Measurements from ENCODE around the gene SAG. TPM values are rescaled to one million over a fixed set of nuclear protein-coding genes. Genes with fewer than 3 reads are reported as not detected.

The SAG gene
- total and polyA plus RNA-seq, 2 donors (not counting 3 experiments of a cell fraction or from before 2014, with no cell fraction given) = not detected

DNA sequence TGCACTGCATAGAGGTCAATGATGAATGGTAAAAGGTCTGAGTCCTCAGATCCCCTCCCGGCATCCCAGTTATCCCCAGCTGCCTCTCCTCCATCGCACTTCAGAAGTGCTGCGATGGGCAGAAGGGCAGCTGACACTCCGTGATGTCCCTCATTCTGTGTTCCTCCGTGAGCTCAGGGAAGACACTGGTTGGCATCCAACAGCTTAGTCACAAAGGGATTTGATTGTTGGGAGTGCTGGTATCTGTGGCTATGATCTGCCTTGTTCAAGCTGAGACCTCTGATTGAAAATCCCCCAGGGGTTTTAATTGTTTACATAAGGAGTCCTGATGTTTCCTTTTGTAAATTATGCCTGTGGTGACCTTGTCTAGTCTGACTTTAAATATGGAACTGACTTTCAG, 19.0 kb upstream of the SAG start:
- no peaks in the 10 kb centered on the region for H3K9me3 ChIP-seq (replicated peaks; ENCODE audit: control insufficient read depth, insufficient read depth, low read length)
- TF ChIP-seq GATA2 (IDR thresholded peaks at IDR 0.05; ENCODE audit: insufficient read depth, insufficient read length, low read depth, low read length) (no peak), MYC (IDR thresholded peaks at IDR 0.05; ENCODE audit: low read depth, low read length) (no peak), JUN (IDR thresholded peaks at IDR 0.05; ENCODE audit: borderline replicate concordance, insufficient read depth, insufficient read length, low read depth) (no peak), CTCF (IDR thresholded peaks at IDR 0.05; ENCODE audit: extremely low read depth in 1 of 2, insufficient read depth in 1 of 2, low read depth in 1 of 2, low read length in 2 of 2) (no peak), POLR2AphosphoS5 (IDR thresholded peaks at IDR 0.05; ENCODE audit: insufficient read depth, low read depth, low read length) (no peak), MAX (IDR thresholded peaks at IDR 0.05; ENCODE audit: insufficient read depth, insufficient read length) (no peak), POLR2A (IDR thresholded peaks at IDR 0.05; ENCODE audit: low read depth, low read length) (no peak), EZH2 (IDR thresholded peaks at IDR 0.05; ENCODE audit: borderline replicate concordance, low read depth, low read length, severe bottlenecking) (no peak), FOS (IDR thresholded peaks at IDR 0.05; ENCODE audit: borderline replicate concordance, insufficient read depth, low read length) (no peak)
- no peaks in the 10 kb centered on the region for H3K79me2 ChIP-seq (ENCODE audit: control insufficient read depth, insufficient read depth, low read length)
- ChIA-PET CTCF (interaction anchor here (0.9 to 1.3 kb wide), 2 partner anchors 10 to 155 kb away, joined by 3 to 6 read pairs; no protein-coding TSS in a partner anchor), POLR2A (no interaction called here)
- H3K27ac ChIP-seq (ENCODE audit: insufficient read depth, low read depth, low read length) = no peak overlapping the region
- intact Hi-C loops (cut with micrococcal nuclease) = loop anchor here (10.0 kb wide), 1 partner anchor 546 kb away; no protein-coding TSS in a partner anchor
- no peak overlapping the region for H3K4me2 ChIP-seq (ENCODE audit: insufficient read depth, low read length)
- peaks cover 15 to 54% of the 10 kb centered on the region in 2 experiments for H3K36me3 ChIP-seq (ENCODE audit: control insufficient read depth in 2 of 2, extremely low read depth in 1 of 2, insufficient read depth in 2 of 2, low read length in 2 of 2)
- dilution Hi-C loops (cut with MboI; ENCODE audit: extremely low pct_ligation_motif_present, low sequenced_read_pairs) = no loop called here
- BruUV-seq (replicated peaks) = no TSS peak
- no peaks in the 10 kb centered on the region for H3K27me3 ChIP-seq (ENCODE audit: control insufficient read depth in 2 of 2, insufficient read depth in 2 of 2, low read length in 2 of 2)
- H3K9me1 ChIP-seq (replicated peaks; ENCODE audit: control insufficient read depth, extremely low read depth, insufficient read depth, low read length) = no peaks in the 10 kb centered on the region
- H3K4me1 ChIP-seq (ENCODE audit: control insufficient read depth, extremely low read depth, insufficient read depth, low read length) = peaks cover 3% of the 10 kb centered on the region
- no peak overlapping the region for H3K9ac ChIP-seq (replicated peaks; ENCODE audit: extremely low read depth, insufficient read depth, low read length)
- H2AFZ ChIP-seq (ENCODE audit: low read depth, low read length) = no peak overlapping the region
- no peak overlapping the region for H3K4me3 ChIP-seq (replicated peaks in 1 of 3; ENCODE audit: insufficient read depth in 1 of 3, low read depth in 1 of 3, low read length in 3 of 3)
- H4K20me1 ChIP-seq (replicated peaks; ENCODE audit: control insufficient read depth, extremely low read depth, insufficient read depth, low read length) = no peaks in the 10 kb centered on the region
- no peak for DNase-seq (ENCODE audit: low read depth, low spot score)
- no peak for FAIRE-seq
